BLaER1 treated with 17β-estradiol and CSF1 and Interleukin-3, amounts not matched to agents 10 nM and 100 nM (cell line): ENCODE results near the gene TRAPPC5.

ENCODE experiments used
- H3K27ac ChIP-seq, 11 experiments: shearing (Covaris generic); formaldehyde crosslinking; 2 replicates each; pipeline ENCODE4 v1.8.1; 2022
- H3K27me3 ChIP-seq, 11 experiments: shearing (Covaris generic); formaldehyde crosslinking; 2 replicates each; pipeline ENCODE4 v1.8.1; 2022
- H3K36me3 ChIP-seq, 11 experiments: shearing (Covaris generic); formaldehyde crosslinking; 2 replicates each; pipeline ENCODE4 v1.8.1; 2022
- H3K4me1 ChIP-seq, 10 experiments: shearing (Covaris generic); formaldehyde crosslinking; 2 replicates each; pipeline ENCODE4 v1.8.1; 2022
- H3K4me2 ChIP-seq, 11 experiments: shearing (Covaris generic); formaldehyde crosslinking; 2 replicates each; pipeline ENCODE4 v1.8.1; 2022
- H3K4me3 ChIP-seq, 10 experiments: shearing (Covaris generic); formaldehyde crosslinking; 2 replicates each; pipeline ENCODE4 v1.8.1; 2022
- H3K9ac ChIP-seq, 11 experiments: shearing (Covaris generic); formaldehyde crosslinking; 2 replicates each; pipeline ENCODE4 v1.8.1; 2022
- H3K9me3 ChIP-seq, 11 experiments: shearing (Covaris generic); formaldehyde crosslinking; replicated peaks in 1 of 11; 2 replicates each; pipeline ENCODE4 v1.8.1; 2022
- H4K20me1 ChIP-seq, 11 experiments: shearing (Covaris generic); formaldehyde crosslinking; 2 replicates each; pipeline ENCODE4 v1.8.1; 2022
- Cebpa-rat ChIP-seq, 11 experiments: shearing (Covaris generic); IDR thresholded peaks; 2 replicates each; pipeline ENCODE4 v1.8.1; 2022

TRAPPC5 gene

DNA sequence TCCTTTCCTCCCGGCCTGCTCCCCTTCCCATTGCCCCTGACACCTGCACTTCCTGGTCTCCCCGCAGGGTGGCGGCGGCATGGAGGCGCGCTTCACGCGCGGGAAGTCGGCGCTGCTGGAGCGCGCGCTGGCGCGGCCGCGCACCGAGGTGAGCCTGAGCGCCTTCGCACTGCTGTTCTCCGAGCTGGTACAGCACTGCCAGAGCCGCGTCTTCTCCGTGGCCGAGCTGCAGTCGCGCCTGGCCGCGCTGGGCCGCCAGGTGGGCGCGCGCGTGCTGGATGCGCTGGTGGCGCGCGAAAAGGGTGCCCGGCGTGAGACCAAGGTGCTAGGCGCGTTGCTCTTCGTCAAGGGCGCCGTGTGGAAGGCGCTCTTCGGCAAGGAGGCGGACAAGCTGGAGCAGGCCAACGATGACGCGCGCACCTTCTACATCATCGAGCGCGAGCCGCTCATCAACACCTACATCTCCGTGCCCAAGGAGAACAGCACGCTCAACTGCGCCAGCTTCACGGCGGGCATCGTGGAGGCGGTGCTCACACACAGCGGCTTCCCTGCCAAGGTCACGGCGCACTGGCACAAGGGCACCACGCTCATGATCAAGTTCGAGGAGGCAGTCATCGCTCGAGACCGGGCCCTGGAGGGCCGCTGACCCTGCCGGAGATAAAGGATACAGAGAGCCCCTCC, 1.7 kb downstream of the TRAPPC5 start:
- H3K4me3 ChIP-seq: peak overlapping the region; percentile 76 to 100 (median 98); a peak in 18 of 20 replicates

DNA sequence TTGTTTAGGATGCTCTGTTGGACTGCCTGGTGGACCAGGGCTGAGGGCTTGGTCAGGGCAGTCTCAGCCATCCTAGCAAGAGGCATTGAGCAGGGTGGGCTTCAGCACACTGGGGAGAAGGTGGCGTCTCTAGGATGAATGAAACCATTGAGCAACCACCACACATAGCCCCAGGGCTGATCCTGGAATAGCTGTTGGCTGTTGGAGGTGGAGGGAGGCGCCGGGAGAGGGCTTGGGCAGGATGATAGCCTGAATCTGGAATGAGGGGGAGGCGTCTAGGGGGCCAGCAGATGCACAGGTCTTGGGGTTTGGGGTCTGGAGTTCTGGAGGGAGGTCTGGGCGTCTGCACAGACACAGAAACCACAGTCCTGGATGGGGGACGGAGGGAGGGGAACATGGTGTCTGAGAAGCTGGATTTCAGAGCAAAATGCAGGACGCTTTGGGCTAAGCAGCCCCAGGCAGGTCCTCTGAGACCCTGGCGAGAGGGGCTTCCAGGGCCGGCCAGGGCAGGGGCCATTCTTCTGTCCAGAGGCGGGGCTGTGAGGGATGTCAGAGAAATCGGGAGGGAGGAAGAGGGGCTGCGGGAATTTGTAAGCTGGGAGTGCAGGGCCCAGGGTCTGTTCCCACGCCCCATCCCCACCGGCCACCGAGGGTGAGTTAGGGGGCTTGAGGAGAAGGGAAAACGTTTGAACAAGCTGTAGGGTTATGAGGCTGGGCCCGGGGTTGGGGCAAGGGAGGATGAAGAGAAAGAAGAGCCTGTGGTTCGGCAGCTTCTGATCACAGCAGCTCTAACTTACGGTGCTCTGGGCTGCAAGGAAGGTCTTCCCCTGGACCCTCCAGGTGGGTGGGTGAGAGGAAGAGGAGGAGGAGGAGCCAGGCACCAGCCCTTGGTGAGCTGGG, 5.2 kb downstream of the TRAPPC5 start:
- peak overlapping the region in 2 of 11 experiments; percentile 9 to 10; a peak in 1 of 22 replicates for H3K27ac ChIP-seq
- no peaks in the 10 kb centered on the region for H3K27me3 ChIP-seq
- H3K4me2 ChIP-seq: peak overlapping the region in 2 of 11 experiments; percentile 19 to 20; a peak in 3 of 22 replicates
- no peak for TF ChIP-seq Cebpa-rat (IDR thresholded peaks at IDR 0.05)
- H3K36me3 ChIP-seq: peaks cover 20 to 48% (median 39%) of the 10 kb centered on the region in 11 experiments
- peaks cover 9 to 55% (median 22%) of the 10 kb centered on the region in 10 experiments for H3K4me1 ChIP-seq
- H3K4me3 ChIP-seq: no peak overlapping the region
- peaks cover 24 to 68% (median 38%) of the 10 kb centered on the region in 11 experiments; a peak in 16 of 22 replicates for H4K20me1 ChIP-seq
- peaks cover 0 to 6% (median 0%) of the 10 kb centered on the region in 11 experiments; a peak in 7 of 22 replicates for H3K9me3 ChIP-seq
- peak overlapping the region in 2 of 11 experiments; percentile 5 to 51; a peak in 2 of 22 replicates for H3K9ac ChIP-seq

More for the DNA sequence above, 1.7 kb downstream of the TRAPPC5 start:
- H3K27ac ChIP-seq: peak overlapping the region; percentile 81 to 100 (median 99); a peak in 21 of 22 replicates
- no peak for TF ChIP-seq Cebpa-rat (IDR thresholded peaks at IDR 0.05)
- peaks cover 20 to 48% (median 36%) of the 10 kb centered on the region in 11 experiments for H3K36me3 ChIP-seq
- H3K9me3 ChIP-seq: no peaks in the 10 kb centered on the region
- H3K9ac ChIP-seq: peak overlapping the region; percentile 91 to 100 (median 98); a peak in 21 of 22 replicates
- H3K27me3 ChIP-seq: peaks cover 0 to 13% (median 0%) of the 10 kb centered on the region in 11 experiments; a peak in 8 of 22 replicates
- peak overlapping the region; percentile 83 to 98 (median 93) for H3K4me2 ChIP-seq
- H4K20me1 ChIP-seq: peaks cover 23 to 53% (median 38%) of the 10 kb centered on the region in 11 experiments; a peak in 16 of 22 replicates
- H3K4me1 ChIP-seq: peaks cover 41 to 83% (median 54%) of the 10 kb centered on the region in 10 experiments

DNA sequence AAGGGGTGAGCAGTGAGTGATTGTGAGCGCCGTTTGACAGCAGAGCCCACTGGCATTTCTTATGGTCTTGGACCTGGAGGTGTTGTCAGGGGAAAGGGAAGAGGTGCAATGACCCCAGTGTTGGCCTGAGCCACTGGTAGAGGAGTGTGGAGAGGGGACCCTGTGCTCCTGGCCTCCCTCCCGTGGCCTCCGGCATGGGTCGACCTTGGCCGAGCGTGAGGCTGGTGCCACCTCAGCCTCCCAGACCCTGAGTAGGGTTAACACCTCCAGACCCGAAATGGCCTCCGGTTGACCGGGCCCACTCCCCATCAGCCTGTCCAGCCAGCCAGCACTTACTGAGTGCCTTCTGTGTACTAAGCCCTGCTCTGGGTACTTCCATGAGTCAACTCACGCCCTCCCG, 6.5 kb downstream of the TRAPPC5 start:
- no peak overlapping the region; a peak in 1 of 22 replicates for H3K27ac ChIP-seq
- H3K4me3 ChIP-seq: no peak overlapping the region
- H4K20me1 ChIP-seq: peaks cover 22 to 66% (median 37%) of the 10 kb centered on the region in 11 experiments; a peak in 16 of 22 replicates
- H3K9ac ChIP-seq: no peak overlapping the region
- H3K4me1 ChIP-seq: peaks cover 5 to 49% (median 17%) of the 10 kb centered on the region in 10 experiments
- H3K36me3 ChIP-seq: peaks cover 19 to 45% (median 36%) of the 10 kb centered on the region in 11 experiments
- peaks cover 0 to 19% (median 8%) of the 10 kb centered on the region in 11 experiments; a peak in 13 of 22 replicates for H3K9me3 ChIP-seq
- TF ChIP-seq Cebpa-rat (IDR thresholded peaks at IDR 0.05): no peak
- H3K27me3 ChIP-seq: no peaks in the 10 kb centered on the region
- no peak overlapping the region for H3K4me2 ChIP-seq

DNA sequence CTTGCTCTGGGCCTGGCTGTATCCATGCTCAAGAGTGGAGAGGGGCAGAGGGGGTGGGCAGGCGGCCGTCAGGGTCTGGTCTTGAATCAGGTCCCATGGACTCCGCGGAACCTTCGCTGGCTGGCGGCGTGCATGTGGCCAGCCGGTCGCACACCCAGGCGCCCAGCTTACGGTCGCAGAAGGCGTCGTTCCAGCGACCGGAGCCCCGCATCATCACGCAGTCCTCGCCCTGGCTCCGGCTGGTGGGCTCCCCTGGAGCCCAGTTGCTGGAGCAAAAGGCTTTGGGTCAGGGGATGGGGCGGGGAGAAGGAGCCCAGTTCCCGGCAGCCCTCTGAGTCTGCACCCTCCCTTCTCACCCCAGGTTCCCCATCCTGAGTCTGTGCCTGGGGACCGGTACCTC, 8.5 kb downstream of the TRAPPC5 start:
- Histone ChIP-seq H4K20me1 (peaks cover 17 to 48% (median 28%) of the 10 kb centered on the region in 11 experiments; a peak in 16 of 22 replicates), H3K4me3 (no peak overlapping the region), H3K27me3 (0 out of 22 replicates have a peak, but pooled peaks cover 0 to 5% (median 0%) of the 10 kb centered on the region in 11 experiments), H3K9me3 (peaks cover 0 to 27% (median 8%) of the 10 kb centered on the region in 11 experiments; a peak in 13 of 22 replicates), H3K4me2 (no peak overlapping the region), H3K4me1 (peaks cover 3 to 34% (median 5%) of the 10 kb centered on the region in 10 experiments; a peak in 19 of 20 replicates), H3K9ac (no peak overlapping the region), H3K27ac (no peak overlapping the region; a peak in 1 of 22 replicates), H3K36me3 (peaks cover 0 to 25% (median 16%) of the 10 kb centered on the region in 11 experiments; a peak in 21 of 22 replicates)
- TF ChIP-seq Cebpa-rat (IDR thresholded peaks at IDR 0.05): no peak

DNA sequence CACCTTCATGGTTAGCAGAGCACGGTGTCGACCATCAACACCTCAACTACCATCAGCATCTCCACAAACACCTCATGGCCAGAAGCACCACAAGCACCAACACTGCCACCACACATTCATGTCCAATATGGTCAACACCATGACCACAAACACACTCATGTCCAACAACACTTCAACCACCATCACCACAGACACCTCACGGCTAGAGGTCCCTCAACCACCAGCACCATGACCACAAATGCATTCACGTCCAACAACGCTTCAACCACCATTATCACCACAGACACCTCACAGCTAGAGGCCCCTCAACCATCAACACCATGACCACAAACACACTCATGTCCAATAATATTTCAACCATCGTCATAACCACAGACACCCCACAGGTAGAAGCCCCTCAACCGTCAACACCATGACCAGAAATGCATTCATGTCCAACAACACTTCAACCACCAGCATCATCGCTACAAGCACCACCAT, 10.2 kb downstream of the TRAPPC5 start:
- 0 out of 22 replicates have a peak, but pooled peaks cover 0 to 5% (median 0%) of the 10 kb centered on the region in 11 experiments for H3K27me3 ChIP-seq
- H3K27ac ChIP-seq: no peak overlapping the region
- no peak overlapping the region for H3K4me3 ChIP-seq
- TF ChIP-seq Cebpa-rat (IDR thresholded peaks at IDR 0.05): no peak
- peaks cover 0 to 27% (median 8%) of the 10 kb centered on the region in 11 experiments; a peak in 13 of 22 replicates for H3K9me3 ChIP-seq
- H3K4me1 ChIP-seq: peaks cover 20 to 32% (median 22%) of the 10 kb centered on the region in 10 experiments
- H3K4me2 ChIP-seq: no peak overlapping the region
- peaks cover 0 to 9% (median 2%) of the 10 kb centered on the region in 11 experiments; a peak in 4 of 22 replicates for H3K36me3 ChIP-seq
- no peak overlapping the region for H3K9ac ChIP-seq
- peaks cover 5 to 40% (median 18%) of the 10 kb centered on the region in 11 experiments; a peak in 16 of 22 replicates for H4K20me1 ChIP-seq

GRCh38 chr19:7691497-7691896, 10.9 kb downstream of the TRAPPC5 start:
- Histone ChIP-seq H3K27ac (no peak overlapping the region), H3K9ac (no peak overlapping the region), H3K4me1 (peaks cover 22 to 33% (median 25%) of the 10 kb centered on the region in 10 experiments), H3K27me3 (0 out of 22 replicates have a peak, but pooled peaks cover 0 to 5% (median 0%) of the 10 kb centered on the region in 11 experiments), H3K36me3 (peaks cover 0 to 6% (median 0%) of the 10 kb centered on the region in 11 experiments; a peak in 1 of 22 replicates), H3K4me2 (no peak overlapping the region), H4K20me1 (peaks cover 0 to 33% (median 11%) of the 10 kb centered on the region in 11 experiments; a peak in 13 of 22 replicates), H3K4me3 (no peak overlapping the region), H3K9me3 (peaks cover 0 to 27% (median 8%) of the 10 kb centered on the region in 11 experiments; a peak in 13 of 22 replicates)
- TF ChIP-seq Cebpa-rat (IDR thresholded peaks at IDR 0.05): no peak

- Histone ChIP-seq H3K4me1 (peaks cover 21 to 40% (median 25%) of the 10 kb centered on the region in 10 experiments), H3K9ac (no peak overlapping the region), H3K27me3 (0 out of 22 replicates have a peak, but pooled peaks cover 0 to 5% (median 0%) of the 10 kb centered on the region in 11 experiments), H4K20me1 (peaks cover 0 to 23% (median under 1%) of the 10 kb centered on the region in 11 experiments; a peak in 7 of 22 replicates), H3K36me3 (peaks cover 0 to 3% (median 0%) of the 10 kb centered on the region in 11 experiments; a peak in 1 of 22 replicates), H3K27ac (no peak overlapping the region), H3K9me3 (peaks cover 0 to 27% (median 8%) of the 10 kb centered on the region in 11 experiments; a peak in 13 of 22 replicates), H3K4me3 (no peak overlapping the region), H3K4me2 (peak overlapping the region in 1 of 11 experiments; percentile 40; a peak in 1 of 22 replicates)
- no peak for TF ChIP-seq Cebpa-rat (IDR thresholded peaks at IDR 0.05)
Measured at GRCh38 chr19:7692417-7693088, 11.9 kb downstream of the TRAPPC5 start.
